ENCODE results near the gene IL17REL. TPM values are rescaled to one million over a fixed set of nuclear protein-coding genes. Genes with fewer than 3 reads are reported as not detected.

Gene IL17REL
- total RNA-seq, 4 donors from 2014 or later: not detected

- H3K4me3 ChIP-seq (ENCODE audit: low read depth, poor library complexity, severe bottlenecking): no peak overlapping the region
- intact Hi-C loops (cut with DNase I; ENCODE audit: low total_unique reads): no loop called here
- no peak for TF ChIP-seq CTCF (IDR thresholded peaks at IDR 0.05)
- TF ChIP-seq POLR2A (IDR thresholded peaks at IDR 0.05): no peak
- DNase-seq (ENCODE audit: low spot score in 2 of 2): peak in 1 of 2 donors; percentile 87
- 69 to 82% methylated on average over 13 to 22 of the region's 22 CpGs for WGBS, 2 donors
These were observed 47.2 kb downstream of the IL17REL start for GRCh38 chr22:49965091-49966040.

GRCh38 chr22:49964136-49965090, 48.2 kb downstream of the IL17REL start:
- WGBS, 2 donors: 65 to 69% methylated on average over 18 to 19 of the region's 19 CpGs
- TF ChIP-seq POLR2A (IDR thresholded peaks at IDR 0.05): no peak
- no peak for TF ChIP-seq CTCF (IDR thresholded peaks at IDR 0.05)
- peak; percentile 28 to 83 for DNase-seq (ENCODE audit: low spot score in 2 of 2)
- intact Hi-C loops (cut with DNase I; ENCODE audit: low total_unique reads): no loop called here
- no peak overlapping the region for H3K4me3 ChIP-seq (ENCODE audit: low read depth, poor library complexity, severe bottlenecking)

GRCh38 chr22:49963647-49964026, 48.9 kb downstream of the IL17REL start:
- peak; percentile 34 to 87 for DNase-seq (ENCODE audit: low spot score in 2 of 2)
- intact Hi-C loops (cut with DNase I; ENCODE audit: low total_unique reads): no loop called here
- WGBS, 2 donors: 43 to 59% methylated on average over 6 of the region's 6 CpGs

GRCh38 chr22:49962751-49963646, 49.6 kb downstream of the IL17REL start:
- TF ChIP-seq POLR2A (IDR thresholded peaks at IDR 0.05): no peak
- no peak for TF ChIP-seq CTCF (IDR thresholded peaks at IDR 0.05)
- intact Hi-C loops (cut with DNase I; ENCODE audit: low total_unique reads): no loop called here
- WGBS, 2 donors: 53 to 61% methylated on average over 46 to 50 of the region's 63 CpGs
- peak overlapping the region; percentile 82 for H3K4me3 ChIP-seq (ENCODE audit: low read depth, poor library complexity, severe bottlenecking)
- DNase-seq (ENCODE audit: low spot score in 2 of 2): peak; percentile 29 to 91

More at GRCh38 chr22:49963647-49964026, 48.9 kb downstream of the IL17REL start:
- TF ChIP-seq CTCF (IDR thresholded peaks at IDR 0.05) (no peak), POLR2A (IDR thresholded peaks at IDR 0.05) (no peak)
- H3K4me3 ChIP-seq (ENCODE audit: low read depth, poor library complexity, severe bottlenecking): peak overlapping the region; percentile 82

All from lower leg skin (tissue), 4 donors.